NCI-H526 (cell line): Measurements from ENCODE around the gene TRIP12.
"Not testable (repeated sequence)": the region's sequence is repeated elsewhere in the genome, so short reads cannot be mapped to it uniquely, and the experiment has no call there.

Experiments
- DNase-seq, 2 experiments: peaks; one replicate each; lab custom pipeline; 2025; lab: John Stamatoyannopoulos, UW

The TRIP12 gene

GRCh38 chr2:229768235-229768634 lies 153.6 kb downstream of the TRIP12 start:
- DNase-seq = no peak

DNA sequence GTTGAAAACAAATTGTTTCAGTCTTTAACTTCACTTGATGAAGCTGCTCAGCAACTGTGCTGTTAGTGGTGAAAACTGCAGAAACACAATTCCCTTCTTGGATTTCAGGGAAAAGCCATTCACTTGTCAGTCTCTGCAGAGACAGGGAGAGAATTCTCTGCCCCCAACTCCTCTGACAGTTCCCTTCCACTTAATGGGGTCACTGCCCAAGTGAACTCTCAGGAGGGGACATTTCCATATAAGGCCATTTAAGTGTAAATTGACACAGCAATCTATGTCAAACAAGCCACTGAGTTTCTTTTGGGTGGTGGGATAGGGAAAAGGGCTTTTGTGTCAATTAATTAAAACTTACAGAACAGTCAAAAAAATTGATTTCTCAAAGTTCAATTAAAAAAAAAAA lies 156.1 kb downstream of the TRIP12 start:
- no peak for DNase-seq

DNA sequence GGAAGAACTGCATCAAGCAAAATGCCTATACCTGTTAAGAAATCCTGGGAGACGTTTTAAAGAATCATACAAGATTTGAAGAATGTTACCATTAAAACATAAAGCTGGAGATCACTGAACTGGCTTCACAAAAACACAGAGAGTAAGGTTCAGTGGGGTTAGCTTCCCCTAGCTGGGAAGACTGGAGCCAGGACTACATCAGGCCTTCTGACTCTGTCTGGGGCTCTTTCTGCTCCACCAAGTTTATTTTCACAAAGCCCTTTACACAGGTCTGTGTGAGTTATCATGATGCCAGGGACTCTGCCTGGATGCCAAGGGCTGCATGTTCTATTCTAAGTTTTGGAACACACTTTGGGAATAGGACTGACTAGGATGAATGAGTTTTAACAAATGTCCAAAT lies 160.1 kb downstream of the TRIP12 start:
- DNase-seq = no peak

- not testable (repeated sequence) for DNase-seq
Measured at GRCh38 chr2:229757462-229757861, 164.3 kb downstream of the TRIP12 start.

GRCh38 chr2:229752970-229753729 lies 168.7 kb downstream of the TRIP12 start:
- peak; percentile 10 to 54 for DNase-seq

DNA sequence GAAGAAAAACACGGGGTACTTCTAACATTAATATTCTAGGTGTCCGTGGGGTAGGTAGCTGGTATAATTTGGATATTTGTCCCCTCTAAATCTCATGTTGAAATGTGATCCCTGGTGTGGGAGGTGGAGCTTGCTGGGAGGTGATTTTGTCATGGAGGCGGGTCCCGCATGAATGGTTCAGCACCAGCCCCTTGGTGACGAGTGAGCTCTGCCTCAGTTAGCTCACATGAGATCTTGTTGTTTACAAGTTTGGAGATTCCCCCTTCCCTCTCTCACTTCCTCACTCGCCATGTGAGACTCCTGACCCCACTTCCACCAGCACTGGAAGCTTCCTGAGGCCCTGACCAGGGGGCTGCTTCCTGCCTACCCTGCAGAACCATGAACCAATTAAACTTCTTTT lies 172.0 kb downstream of the TRIP12 start:
- no peak for DNase-seq

GRCh38 chr2:229748950-229749349 lies 172.9 kb downstream of the TRIP12 start:
- DNase-seq = no peak

- not testable (repeated sequence) for DNase-seq
Measured at GRCh38 chr2:229742691-229743090, 179.1 kb downstream of the TRIP12 start.

DNA sequence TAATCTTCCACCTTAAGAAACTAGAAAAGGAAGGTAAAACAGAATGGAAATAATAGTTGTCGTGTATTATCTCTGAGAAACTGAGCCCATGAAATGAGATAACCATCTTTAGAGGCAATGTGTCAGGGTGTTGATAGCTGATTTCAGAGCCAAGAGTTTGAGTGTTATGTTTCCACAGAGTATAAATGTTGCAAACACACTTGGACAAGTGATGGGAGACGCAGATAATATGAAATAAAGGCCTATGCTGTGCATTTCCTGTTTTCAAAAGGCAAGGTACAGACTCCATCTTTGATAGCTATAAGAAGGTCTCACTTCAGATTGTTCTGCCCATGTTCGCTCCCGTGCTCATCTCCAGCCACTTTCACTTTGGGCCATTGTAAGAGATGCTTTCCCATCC lies 181.5 kb downstream of the TRIP12 start:
- no peak for DNase-seq

DNA sequence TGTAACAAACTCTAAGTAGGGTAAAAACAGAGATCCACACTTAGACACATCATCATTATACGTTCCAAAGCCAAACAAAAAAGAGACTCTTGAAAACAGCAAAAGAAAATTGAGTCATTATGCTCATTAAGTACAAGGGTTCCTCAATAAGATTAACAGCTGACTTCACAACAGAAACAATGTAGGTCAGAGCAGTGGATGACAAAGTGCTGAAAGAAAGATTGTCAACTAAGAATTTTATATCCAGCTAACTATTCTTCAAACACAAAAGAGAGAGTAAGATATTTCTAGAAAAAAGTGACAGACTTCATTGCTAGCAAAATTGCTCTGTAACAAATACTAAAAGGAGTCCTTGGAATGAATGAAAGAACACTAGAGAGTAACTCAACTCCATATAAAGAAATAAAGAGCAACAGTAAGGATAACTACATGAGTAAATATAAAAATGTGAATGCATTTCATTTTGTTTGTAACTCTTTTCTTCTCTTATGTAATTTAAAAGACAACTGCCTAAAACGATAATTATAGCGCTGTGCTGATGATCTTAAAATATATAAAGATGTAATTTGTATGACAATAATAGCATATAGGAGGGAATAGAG lies 183.7 kb downstream of the TRIP12 start:
- no peak for DNase-seq

- no peak for DNase-seq
Measured at GRCh38 chr2:229734410-229734809, 187.4 kb downstream of the TRIP12 start.

- no peak for DNase-seq
Measured at GRCh38 chr2:229733611-229734245, 188.1 kb downstream of the TRIP12 start.

DNA sequence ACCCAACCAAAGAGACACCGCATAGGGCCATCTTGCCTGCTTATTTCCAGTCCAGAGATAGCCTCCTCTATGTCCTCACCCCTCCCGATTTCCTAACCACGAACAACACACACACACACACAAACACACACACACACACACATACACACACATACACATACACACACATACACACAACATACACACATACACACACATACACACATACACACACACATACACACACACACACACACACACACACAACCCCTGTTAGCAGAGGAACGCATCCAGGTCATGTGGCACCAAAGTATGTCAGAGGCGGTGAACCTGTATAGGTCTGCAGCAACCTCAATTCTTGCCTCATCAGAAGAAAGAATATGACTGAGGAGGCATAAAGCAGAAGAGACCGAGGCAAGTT lies 188.9 kb downstream of the TRIP12 start:
- DNase-seq = no peak

GRCh38 chr2:229731916-229732315 lies 189.9 kb downstream of the TRIP12 start:
- DNase-seq = no peak

GRCh38 chr2:229731363-229731762 lies 190.4 kb downstream of the TRIP12 start:
- DNase-seq = no peak

- DNase-seq = no peak
Measured at GRCh38 chr2:229728370-229728769, 193.4 kb downstream of the TRIP12 start.

- DNase-seq = no peak
Measured at GRCh38 chr2:229726643-229727042, 195.2 kb downstream of the TRIP12 start.

DNA sequence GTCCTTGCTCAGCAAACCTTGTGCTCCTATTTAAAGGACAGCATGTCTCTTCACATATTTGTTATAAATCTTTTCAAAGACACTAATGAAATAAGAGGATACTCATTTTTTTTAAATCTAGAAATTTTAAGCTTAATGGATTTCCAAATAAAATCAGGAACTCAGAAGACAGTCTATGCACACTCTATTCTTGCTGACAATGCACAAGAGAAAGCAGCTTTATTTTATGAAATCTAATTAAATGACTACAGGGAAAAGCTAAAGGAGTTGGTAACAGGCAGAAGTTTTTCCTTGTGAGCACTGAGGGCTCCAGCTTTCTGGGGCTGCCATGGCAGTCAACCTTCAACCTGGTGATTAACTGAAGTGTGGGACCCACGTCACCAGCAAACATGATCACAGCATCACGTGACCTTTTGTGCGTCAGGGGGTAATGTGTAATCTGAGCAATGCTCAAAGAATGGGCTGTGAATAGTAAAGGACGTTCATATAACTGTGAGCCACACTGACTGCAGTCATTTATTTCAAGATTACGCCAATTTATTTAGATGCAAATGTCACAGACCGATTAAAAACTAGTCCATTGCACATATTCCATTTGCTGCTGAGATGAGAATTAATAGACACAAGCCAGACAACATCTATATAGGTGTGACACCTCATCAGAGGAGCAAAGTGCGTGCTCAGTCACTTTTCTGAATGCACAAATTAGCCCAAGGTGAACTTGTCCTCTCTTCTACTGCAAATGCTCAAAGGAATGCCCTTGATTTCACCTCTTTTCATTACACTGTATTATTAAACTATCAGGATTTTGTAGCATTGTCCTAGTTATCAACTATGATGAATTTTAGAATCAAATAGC lies 195.9 kb downstream of the TRIP12 start:
- no peak for DNase-seq

GRCh38 chr2:229723192-229723591 lies 198.6 kb downstream of the TRIP12 start:
- DNase-seq = not testable (repeated sequence)

- no peak for DNase-seq
Measured at GRCh38 chr2:229719926-229720647, 201.7 kb downstream of the TRIP12 start.

DNA sequence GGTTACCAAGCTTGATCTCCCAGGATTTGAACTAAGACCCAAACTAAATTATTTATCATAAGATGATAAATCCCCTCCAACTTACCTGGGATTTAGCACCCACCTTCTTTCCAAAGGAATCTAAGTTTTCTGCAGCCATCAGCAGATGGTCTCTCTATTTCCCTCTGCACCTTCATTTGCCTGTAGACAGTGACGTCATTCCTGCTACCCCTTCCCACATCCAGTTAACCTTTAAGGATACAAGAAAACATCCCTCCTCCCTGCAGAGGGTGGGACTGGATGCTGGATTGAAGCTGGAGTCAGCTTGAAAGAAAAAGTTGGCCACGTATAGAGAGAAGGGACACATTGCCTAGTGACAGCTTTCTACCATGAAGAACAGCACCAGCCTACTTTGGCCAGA lies 203.8 kb downstream of the TRIP12 start:
- DNase-seq = no peak
